HG02884 (cell line): ENCODE measurements around the gene NCS1.

Source experiments
- ATAC-seq: cut with Tn5 transposase; IDR thresholded peaks from one replicate; pipeline ENCODE4 v1.9.1; 2021; ENCODE audit warnings: mild to moderate bottlenecking, moderate library complexity; ENCODE audit not compliant: unreplicated experiment

NCS1 gene

DNA sequence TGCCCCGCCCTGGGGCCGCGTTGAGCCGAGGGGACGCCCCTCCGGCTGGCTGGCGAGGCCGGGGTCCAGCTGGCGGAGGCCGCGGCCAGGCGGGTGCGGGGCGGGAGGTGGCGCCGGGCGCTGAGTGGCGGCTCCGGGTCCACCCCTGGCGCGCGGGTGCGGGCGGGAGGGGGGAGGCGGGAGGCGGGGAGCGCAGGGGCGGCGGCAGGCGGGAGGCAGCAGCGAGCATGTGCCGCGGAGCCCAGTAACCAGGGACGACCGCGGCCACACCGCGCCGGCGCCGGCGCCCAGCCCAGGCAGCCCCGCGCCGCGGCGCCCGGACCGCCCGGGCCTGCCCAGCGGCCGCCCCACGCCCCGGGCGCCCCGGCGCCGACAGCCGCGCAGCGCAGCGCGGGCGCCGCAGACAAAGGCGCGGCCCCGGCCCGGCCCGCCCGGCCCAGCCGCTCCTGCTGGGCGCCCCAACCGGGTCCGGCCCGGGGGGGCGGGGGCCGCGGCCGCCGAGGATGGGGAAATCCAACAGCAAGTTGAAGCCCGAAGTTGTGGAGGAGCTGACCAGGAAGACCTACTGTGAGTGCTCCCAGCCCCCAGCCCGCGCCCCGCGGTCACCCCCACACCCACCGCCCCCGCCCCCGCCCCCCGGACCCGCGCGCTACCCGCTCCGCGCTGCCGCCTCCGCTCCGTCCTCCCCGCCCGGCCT is at the start of gene NCS1:
NCS1 (plus strand) TSS at position 244 of the 697 bp plus-strand sequence; CDS start at position 504, 260 bp downstream.
- ATAC-seq, result no peak

- ATAC-seq, result no peak
Observed at GRCh38 chr9:130122456-130122855, 49.7 kb upstream of the NCS1 start.

GRCh38 chr9:130124085-130124860 is 47.9 kb upstream of the NCS1 start:
- no peak for ATAC-seq

DNA sequence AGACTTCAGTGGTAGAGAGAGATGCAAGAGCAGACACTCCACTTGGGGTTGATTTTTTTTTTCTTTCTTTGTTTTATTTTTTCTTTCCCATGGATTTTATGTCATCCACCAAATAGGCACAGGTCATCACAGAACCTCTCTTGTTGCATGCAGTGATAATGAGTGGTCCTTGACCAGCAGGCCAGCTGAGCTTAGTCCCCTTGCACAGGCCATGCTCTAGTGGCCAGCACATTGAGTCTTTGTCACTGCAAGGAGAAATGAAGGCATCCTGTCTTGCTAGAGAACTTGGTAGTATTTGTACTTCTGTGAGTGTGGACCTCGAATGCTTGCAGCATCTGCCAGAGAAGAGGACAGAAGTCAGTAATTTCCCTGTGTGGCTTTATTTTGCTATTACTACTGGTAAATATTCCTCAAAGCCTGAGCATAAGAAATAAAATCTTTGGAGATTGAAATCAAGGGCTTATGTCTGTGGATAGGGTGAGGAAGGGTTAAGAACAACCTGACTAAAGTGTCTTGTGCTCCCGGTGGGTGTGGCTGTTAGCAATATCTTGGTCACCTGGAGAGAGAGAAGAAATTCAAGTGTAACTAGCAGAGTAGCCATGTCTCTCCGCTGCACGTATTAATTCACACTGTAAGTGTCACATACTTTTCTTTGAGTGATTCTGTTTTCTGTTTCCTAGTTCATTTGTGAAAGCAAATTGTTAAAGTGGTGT is 45.3 kb upstream of the NCS1 start:
- ATAC-seq, result no peak

DNA sequence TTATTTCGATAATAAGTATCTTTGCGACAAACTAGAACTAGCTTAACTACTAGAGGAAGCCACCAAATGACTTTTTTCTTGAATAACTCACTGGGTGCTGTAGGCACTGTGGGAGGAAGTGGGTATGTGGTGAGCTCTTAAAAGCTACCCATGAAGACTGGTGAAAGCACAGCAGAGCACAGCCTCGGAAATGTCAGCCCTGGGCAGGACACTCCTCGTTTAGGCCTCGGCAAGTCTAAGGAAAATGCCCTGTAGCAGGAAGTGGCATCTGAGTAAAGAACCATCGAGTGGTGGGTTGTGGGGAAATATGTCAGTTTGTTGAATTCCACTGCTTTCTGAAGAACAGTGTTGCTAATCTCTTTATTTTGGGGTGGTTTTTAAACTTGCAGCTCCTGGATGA is 44.0 kb upstream of the NCS1 start:
- no peak for ATAC-seq

GRCh38 chr9:130128733-130129431 is 43.3 kb upstream of the NCS1 start:
- ATAC-seq, result peak; percentile 59

- ATAC-seq, result no peak
Observed at GRCh38 chr9:130129432-130130061, 42.7 kb upstream of the NCS1 start.

DNA sequence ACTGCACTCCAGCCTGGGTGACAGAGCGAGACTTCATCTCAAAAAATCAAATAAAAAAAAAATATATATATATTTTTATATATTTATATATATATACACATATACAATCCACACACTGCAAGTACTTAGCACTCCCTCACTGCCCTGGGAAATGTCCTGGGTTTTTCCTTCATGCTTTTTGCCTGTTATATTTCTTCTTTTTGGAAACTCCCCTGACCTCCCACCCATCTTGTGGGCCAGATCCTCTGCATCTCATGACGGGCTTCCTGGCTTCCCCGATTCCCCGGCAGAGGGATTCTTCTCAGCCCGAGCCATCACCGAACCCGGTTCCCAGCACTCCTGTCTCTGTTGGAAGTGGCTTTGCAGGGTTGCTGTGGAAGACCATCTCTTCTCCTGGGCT is 39.5 kb upstream of the NCS1 start:
- ATAC-seq, result no peak

DNA sequence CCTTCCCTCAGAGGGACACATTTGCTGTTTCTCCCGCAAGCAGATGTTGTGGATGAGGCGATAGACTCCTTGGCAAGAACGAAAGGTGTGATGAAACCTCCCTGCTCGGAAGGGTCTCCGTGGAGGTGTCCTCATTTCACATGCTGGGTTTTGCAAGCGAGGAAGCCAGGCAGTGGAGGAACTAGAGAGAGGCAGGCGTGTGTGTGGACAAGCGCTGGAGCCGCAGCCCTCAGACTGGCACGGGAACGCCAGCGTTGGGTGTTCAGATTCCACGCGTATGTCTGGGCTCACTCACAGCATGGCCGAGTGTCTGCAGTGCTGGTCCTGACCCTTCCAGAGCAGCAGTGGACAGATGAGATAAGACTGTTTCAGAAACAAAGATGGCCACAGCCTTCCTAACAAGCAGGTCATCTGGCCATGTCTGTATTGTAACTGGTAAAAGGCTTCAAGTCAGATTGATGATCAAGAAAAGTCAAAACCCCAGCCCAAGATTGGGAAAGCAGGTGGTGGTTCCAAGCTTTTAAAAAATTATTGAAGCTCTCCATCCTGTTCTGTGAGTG is 35.0 kb upstream of the NCS1 start:
- no peak for ATAC-seq

DNA sequence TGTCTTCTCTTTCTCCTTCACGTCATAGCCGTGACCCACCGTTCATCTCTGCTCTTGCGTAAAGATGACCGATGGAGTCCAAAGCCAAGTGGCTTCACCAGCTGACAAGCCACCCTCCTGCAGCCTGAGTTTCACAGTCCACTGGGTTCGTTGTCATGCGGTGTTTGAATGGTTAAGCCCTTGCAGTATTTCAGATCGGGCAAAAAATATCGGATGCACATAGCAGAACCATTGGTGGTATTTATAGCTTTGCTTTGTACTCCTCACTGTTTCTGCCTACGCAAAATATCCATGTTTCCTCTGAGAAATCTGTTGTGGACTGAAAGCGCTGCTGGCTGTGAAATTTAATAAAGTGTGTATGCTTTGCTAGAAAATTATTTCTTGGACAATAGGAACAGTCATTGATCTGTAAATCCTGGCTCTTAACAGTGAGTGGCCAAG is 34.5 kb upstream of the NCS1 start:
- ATAC-seq, result no peak

DNA sequence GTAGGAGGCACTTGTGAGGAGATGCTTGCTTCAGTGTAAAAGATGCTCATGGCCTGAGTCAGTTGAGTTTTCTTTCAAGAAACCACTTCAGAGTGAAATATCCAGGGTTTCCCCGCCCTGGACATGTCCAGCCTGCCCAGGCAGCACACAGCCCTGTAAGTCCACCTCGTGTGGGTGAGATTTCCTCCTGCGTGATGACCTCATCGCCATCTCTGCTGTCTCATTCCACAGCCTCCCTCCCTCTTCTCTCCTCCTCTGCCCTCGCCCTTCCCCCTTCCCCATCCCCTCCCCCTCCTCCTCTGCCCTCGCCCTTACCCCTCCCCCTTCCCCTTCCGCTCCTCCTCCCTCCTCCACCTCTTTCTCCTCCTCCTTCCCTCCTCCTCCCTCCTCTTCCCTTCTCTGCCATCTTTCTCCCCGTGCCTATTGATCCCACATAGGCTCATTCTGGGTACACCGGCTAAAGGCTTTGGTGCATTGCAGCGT is 34.0 kb upstream of the NCS1 start:
- ATAC-seq, result no peak

DNA sequence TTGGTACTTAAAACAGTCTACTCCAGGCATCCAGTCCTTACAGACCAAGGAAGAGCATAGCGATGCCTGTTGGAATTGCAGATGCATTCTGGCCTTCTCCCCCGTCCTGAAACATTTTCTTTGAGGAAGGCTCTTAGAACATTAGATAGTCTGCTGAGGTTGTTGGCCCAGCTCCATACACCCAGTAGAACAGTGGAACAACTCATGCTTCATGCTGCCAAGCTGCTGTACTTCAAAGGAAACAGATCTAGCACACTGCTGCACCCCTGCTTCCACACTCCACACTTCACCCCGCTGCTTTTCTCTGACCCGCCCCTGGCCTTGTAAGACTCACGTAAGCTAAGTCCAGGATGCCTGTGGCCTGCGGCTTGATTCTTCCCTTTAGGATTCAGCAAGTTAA is 33.4 kb upstream of the NCS1 start:
- ATAC-seq, result no peak

- ATAC-seq, result no peak
Observed at GRCh38 chr9:130139251-130139650, 33.0 kb upstream of the NCS1 start.

GRCh38 chr9:130140706-130141105 is 31.5 kb upstream of the NCS1 start:
- ATAC-seq, result no peak

- ATAC-seq, result no peak
Observed at GRCh38 chr9:130142056-130142455, 30.1 kb upstream of the NCS1 start.

GRCh38 chr9:130142641-130143040 is 29.6 kb upstream of the NCS1 start:
- no peak for ATAC-seq

DNA sequence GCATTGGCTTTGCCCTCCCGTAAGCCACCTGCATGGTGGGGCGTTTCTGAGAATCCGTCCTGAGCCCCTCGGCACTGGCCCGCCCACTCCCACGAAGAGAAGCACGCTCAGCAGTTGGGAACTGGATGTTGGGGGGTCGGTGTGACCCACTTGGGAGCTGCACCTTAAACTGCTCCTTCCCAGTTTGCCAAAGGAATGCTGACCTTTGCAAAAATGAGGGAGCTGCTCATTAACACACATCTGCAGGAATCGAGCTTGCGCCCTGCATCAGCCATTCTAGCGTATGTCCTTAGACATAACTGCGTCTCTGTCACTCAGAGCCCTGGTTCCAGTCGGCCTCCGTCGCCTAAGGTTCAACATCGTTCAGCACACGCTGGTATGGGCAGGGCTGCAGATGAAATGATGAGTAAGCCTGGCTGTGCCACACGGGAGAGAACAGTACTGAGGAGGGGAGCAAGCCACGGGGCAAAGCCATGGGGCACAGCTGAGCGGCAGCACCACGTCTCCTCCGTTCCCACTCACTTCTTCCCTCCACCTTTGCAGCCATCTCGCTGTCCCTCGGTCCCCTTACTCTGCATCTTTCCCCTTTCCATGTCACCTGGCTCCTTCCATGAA is 28.8 kb upstream of the NCS1 start:
- no peak for ATAC-seq

DNA sequence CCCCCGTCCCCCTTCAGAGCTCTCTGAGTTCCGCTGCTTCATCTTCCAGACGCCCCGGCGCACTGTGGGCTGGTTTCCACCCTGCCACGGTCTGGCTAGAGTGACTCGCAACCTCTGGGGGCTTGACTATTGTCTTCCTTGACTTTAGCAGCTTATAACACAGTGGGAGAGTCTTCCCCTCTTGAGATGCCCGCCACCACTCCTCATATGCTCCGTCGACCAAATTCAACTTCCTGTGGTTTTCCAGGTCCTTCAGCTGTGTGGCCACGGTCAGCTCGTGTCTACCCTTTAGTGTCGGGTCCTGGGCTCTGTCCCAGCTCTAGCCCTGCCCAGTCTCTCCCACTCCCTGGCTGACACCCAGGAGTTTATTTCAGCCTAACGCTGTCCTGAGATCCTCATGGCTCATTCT is 28.2 kb upstream of the NCS1 start:
- no peak for ATAC-seq

DNA sequence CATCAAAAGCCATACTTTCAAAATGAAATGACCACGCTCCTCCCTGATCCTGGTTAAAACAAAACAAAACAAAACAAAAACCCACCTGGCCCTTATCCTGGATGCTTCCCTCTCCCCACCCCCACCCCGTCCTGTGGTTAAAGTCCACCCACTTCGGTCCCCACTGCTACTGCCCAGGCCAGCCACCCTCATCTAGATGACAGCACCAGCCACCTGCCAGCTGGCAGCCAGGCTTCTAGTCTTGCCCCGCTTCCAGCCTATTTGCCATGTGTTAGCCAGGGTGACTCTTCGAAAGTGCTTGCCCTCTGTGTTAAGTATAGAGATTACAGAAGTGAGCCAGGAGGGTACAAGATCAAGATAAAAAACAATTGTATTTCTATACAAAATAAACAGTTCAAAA is 27.5 kb upstream of the NCS1 start:
- ATAC-seq, result no peak

- no peak for ATAC-seq
Observed at GRCh38 chr9:130145658-130146057, 26.5 kb upstream of the NCS1 start.
